HepG2 (cell line): ENCODE results near the gene TRAPPC3. TPM values are rescaled to one million over a fixed set of nuclear protein-coding genes. Genes with fewer than 3 reads are reported as not detected.

Experiments used
- ATAC-seq: fragments of 200-7000 bp; cut with Tn5 transposase; 3 replicates; pipeline ENCODE4 v1.9.1; 2020; ENCODE audit warnings: mild to moderate bottlenecking, moderate library complexity
- BruUV-seq: library from RNA; stranded (reverse); fragments of 400-500 nt; replicated peaks from 2 replicates; lab custom pipeline; 2021; lab: Mats Ljungman, UMichigan
- CTCF ChIA-PET: fragments of 300-600 bp; formaldehyde crosslinking; extraction: SDS; loops from one replicate; lab custom pipeline; 2021; ENCODE audit warnings: low total read pairs, inconsistent platforms, low intra/inter-chr PET ratio; lab: Yijun Ruan, JAX
- POLR2A ChIA-PET: fragments of 350-600 bp; sonication (Branson Sonifier 250); formaldehyde crosslinking; loops from one replicate; lab custom pipeline; 2020; ENCODE audit warnings: antibody characterized with exemption, inconsistent platforms; lab: Yijun Ruan, JAX
- DNase-seq: peaks from one replicate; pipeline ENCODE4 v3.0.0-alpha.2; 2015; ENCODE audit warnings: low spot score
- FAIRE-seq: peaks from 3 replicates; lab custom pipeline; 2011; peaks lifted over from hg19 to GRCh38; lab: Jason Lieb, UNC
- H2AFZ ChIP-seq: one replicate; pipeline ENCODE4 v1.6.1; 2011; ENCODE audit warnings: low read length, inconsistent platforms
- H3K27ac ChIP-seq: fragments of 300-600 bp; 3 replicates; pipeline ENCODE4 v1.8.0; 2011; ENCODE audit warnings: mixed run types, mild to moderate bottlenecking, mixed read lengths, low read length, inconsistent platforms; ENCODE audit not compliant: insufficient read depth; ENCODE audit errors: extremely low read length
- H3K27me3 ChIP-seq, 2 experiments: fragments of 200-600 bp in 1 of 2; 2 replicates in 1 of 2; 3 replicates in 1 of 2; pipeline versions ENCODE4 v1.6.0 to v1.8.0; 2011; ENCODE audit warnings: low read length in 2 of 2, mild to moderate bottlenecking in 2 of 2, moderate library complexity in 2 of 2, inconsistent platforms in 1 of 2; ENCODE audit not compliant: insufficient read depth in 2 of 2, control insufficient read depth in 1 of 2
- H3K36me3 ChIP-seq, 2 experiments: fragments of 200-600 bp in 1 of 2; replicated peaks in 1 of 2; 2 replicates in 1 of 2; 3 replicates in 1 of 2; pipeline versions ENCODE4 v1.5.1 to v1.8.0; 2011; ENCODE audit warnings: low read length in 2 of 2, inconsistent platforms in 1 of 2; ENCODE audit not compliant: insufficient read depth in 2 of 2, control insufficient read depth in 1 of 2
- H3K4me1 ChIP-seq: 2 replicates; pipeline ENCODE4 v1.5.1; 2012; ENCODE audit warnings: low read length, inconsistent platforms; ENCODE audit not compliant: insufficient read depth
- H3K4me2 ChIP-seq: 2 replicates; pipeline ENCODE4 v1.6.0; 2011; ENCODE audit warnings: low read depth, low read length, inconsistent platforms
- H3K4me3 ChIP-seq, 3 experiments: fragments of 200-600 bp in 1 of 3; sonication (generic), shearing (Covaris generic) in 1 of 3; replicated peaks in 1 of 3; 2 replicates each; pipeline ENCODE4 v1.5.1; 2011 to 2016; ENCODE audit warnings: low read length in 3 of 3, inconsistent platforms in 2 of 3, low read depth in 2 of 3, mild to moderate bottlenecking in 2 of 3, control low read depth in 1 of 3, mixed read lengths in 1 of 3; ENCODE audit not compliant: insufficient read depth in 1 of 3
- H3K79me2 ChIP-seq: one replicate; pipeline ENCODE4 v1.6.1; 2011; ENCODE audit warnings: low read length, inconsistent platforms; ENCODE audit not compliant: insufficient read depth
- H3K9ac ChIP-seq: 2 replicates; pipeline ENCODE4 v1.6.0; 2011; ENCODE audit warnings: mild to moderate bottlenecking, low read depth, low read length, inconsistent platforms; ENCODE audit not compliant: insufficient read depth
- H3K9me3 ChIP-seq: 2 replicates; pipeline ENCODE4 v1.5.1; 2012; ENCODE audit warnings: mild to moderate bottlenecking, low read length
- H4K20me1 ChIP-seq: 2 replicates; pipeline ENCODE4 v1.6.0; 2011; ENCODE audit warnings: inconsistent platforms, mild to moderate bottlenecking, low read length, moderate library complexity; ENCODE audit not compliant: insufficient read depth
- ARNT2 ChIP-seq: sonication (generic); formaldehyde crosslinking; IDR thresholded peaks from 2 replicates; pipeline ENCODE4 v1.8.0; 2022; ENCODE audit warnings: mild to moderate bottlenecking, low read depth, missing genetic modification reagents, moderate library complexity
- ATF3 ChIP-seq: sonication (generic); formaldehyde crosslinking; IDR thresholded peaks from 2 replicates; pipeline ENCODE4 v1.4.0; 2020; ENCODE audit warnings: missing genetic modification reagents
- DNMT1 ChIP-seq: sonication (generic); formaldehyde crosslinking; IDR thresholded peaks from 2 replicates; pipeline ENCODE4 v1.5.1; 2020; ENCODE audit warnings: mild to moderate bottlenecking, missing genetic modification reagents
- GABPA ChIP-seq, 2 experiments: IDR thresholded peaks; 2 replicates each; pipeline ENCODE4 v1.6.1; 2011 to 2016; ENCODE audit warnings: low read depth in 2 of 2, low read length in 1 of 2, missing biosample characterization in 1 of 2, missing genetic modification characterization in 1 of 2
- GMEB2 ChIP-seq: IDR thresholded peaks from 2 replicates; pipeline ENCODE4 v1.6.1; 2016; ENCODE audit warnings: missing biosample characterization, missing genetic modification reagents, low read depth
- KMT2A ChIP-seq: sonication (generic); formaldehyde crosslinking; IDR thresholded peaks from 2 replicates; pipeline ENCODE4 v1.4.0; 2020; ENCODE audit warnings: missing genetic modification reagents
- NR2F2 ChIP-seq: IDR thresholded peaks from 2 replicates; pipeline ENCODE4 v1.6.1; 2012; ENCODE audit warnings: low read depth, inconsistent platforms, borderline replicate concordance
- REST ChIP-seq, 2 experiments: IDR thresholded peaks; 2 replicates each; pipeline ENCODE4 v1.6.1; 2011 to 2012; ENCODE audit warnings: low read length in 2 of 2, borderline replicate concordance in 1 of 2, low read depth in 1 of 2, mild to moderate bottlenecking in 1 of 2, moderate library complexity in 1 of 2
- ZHX1 ChIP-seq: sonication (generic); formaldehyde crosslinking; IDR thresholded peaks from 2 replicates; pipeline ENCODE4 v1.8.1; 2022; ENCODE audit warnings: low read depth, mild to moderate bottlenecking, missing genetic modification reagents
- ZNF251 ChIP-seq: sonication (generic); formaldehyde crosslinking; IDR thresholded peaks from 2 replicates; pipeline ENCODE4 v1.9.0; 2021; ENCODE audit warnings: mild to moderate bottlenecking, missing genetic modification reagents
- ZNF337 ChIP-seq: sonication (generic); formaldehyde crosslinking; IDR thresholded peaks from 2 replicates; pipeline ENCODE4 v1.5.1; 2020; ENCODE audit warnings: missing genetic modification reagents, low read depth, mild to moderate bottlenecking, borderline replicate concordance
- ZNF773 ChIP-seq: sonication (generic); formaldehyde crosslinking; IDR thresholded peaks from 2 replicates; pipeline ENCODE4 v1.4.0; 2020; ENCODE audit warnings: missing genetic modification reagents, borderline replicate concordance
- WGBS: methylation state at CpG from one replicate; pipeline ENCODE4 v1.1.6; 2017; ENCODE audit warnings: low lambda C conversion rate; 5-methylcytosine and 5-hydroxymethylcytosine counted together
- in situ Hi-C: cut with HindIII; loops from 2 replicates; pipeline ENCODE4 v1.10.0; 2017; ENCODE audit warnings: low pct_unique_long_range_greater_than_20kb; ENCODE audit not compliant: extremely low pct_ligation_motif_present
- intact Hi-C: fragments of 100-400 bp; cut with micrococcal nuclease; formaldehyde crosslinking; loops from one replicate; pipeline ENCODE4 v1.10.0; 2022; ENCODE audit not compliant: unreplicated experiment
- polyA plus RNA-seq, 8 experiments: library from polyadenylated mRNA; depleted of rRNA in 3 of 8; stranded (reverse) in 7 of 8; unstranded in 1 of 8; fragments of >200 nt; fragmentation: Illumina TruSeq in 4 of 8; extraction: Trizol in 4 of 8; gene quantifications; 2 replicates each; pipeline versions ENCODE4 v1.2.1 to v1.2.3, GENCODE V29; 2011 to 2016; ENCODE audit warnings: low read depth in 4 of 8, missing spikeins in 1 of 8, mixed read lengths in 1 of 8; ENCODE audit not compliant: insufficient read depth in 1 of 8
- total RNA-seq, 5 experiments: library from RNA; depleted of rRNA; stranded (reverse); fragments of >200 nt; fragmentation: Illumina TruSeq; extraction: Trizol; gene quantifications; 2 replicates each; pipeline ENCODE4 v1.2.3, GENCODE V29; 2016; ENCODE audit warnings: low read depth in 1 of 5

Gene TRAPPC3
- total and polyA plus RNA-seq, 2 of the 13 experiments (the other 11 are each of a cell fraction or from before 2014, with no cell fraction given), result 53.7 to 62.4 TPM

GRCh38 chr1:36088577-36089392 lies 60.5 kb downstream of the TRAPPC3 start, which contains the start of gene ADPRS:
ADPRS (plus strand) TSS chr1:36088892; CDS start chr1:36088905, 13 bp downstream.
- in situ Hi-C loops, result no loop called here
- TF ChIP-seq GABPA (IDR thresholded peaks at IDR 0.05; ENCODE audit: low read depth, low read length) (peak; percentile 99), GABPA (CRISPR knock-in tag; IDR thresholded peaks at IDR 0.05; ENCODE audit: low read depth) (peak; percentile 89), ZHX1 (CRISPR knock-in tag) (peak; percentile 89; the same call in 1 of the 2 replicates), ATF3 (CRISPR knock-in tag) (peak; percentile 65; the same call in 1 of the 2 replicates), REST (IDR thresholded peaks at IDR 0.05; ENCODE audit: borderline replicate concordance in 1 of 2, low read depth in 1 of 2, low read length in 2 of 2) (peak in 1 of 2 experiments; percentile 56; a peak in 1 of 4 replicates), ARNT2 (CRISPR knock-in tag) (peak; percentile 71), DNMT1 (CRISPR knock-in tag) (peak; percentile 82; the same call in 1 of the 2 replicates), ZNF251 (no peak), GMEB2 (CRISPR knock-in tag) (peak; percentile 41; the same call in 1 of the 2 replicates), NR2F2 (peak; percentile 54; the same call in 1 of the 2 replicates), ZNF773 (CRISPR knock-in tag) (peak; percentile 80; the same call in 1 of the 2 replicates), ZNF337 (CRISPR knock-in tag) (no peak), KMT2A (peak; percentile 91)

More at GRCh38 chr1:36088577-36089392, 60.5 kb downstream of the TRAPPC3 start, which contains the start of gene ADPRS:
- intact Hi-C loops, result no loop called here
- Histone ChIP-seq H3K27me3 (no peaks in the 10 kb centered on the region; a peak in 1 of 5 replicates), H3K36me3 (peaks cover 23 to 30% of the 10 kb centered on the region in 2 experiments; a peak in 4 of 5 replicates), H3K9me3 (no peaks in the 10 kb centered on the region), H3K79me2 (peaks cover 21% of the 10 kb centered on the region), H3K27ac (peak within 1 kb of the TSS; percentile 58), H3K4me1 (peaks cover 23% of the 10 kb centered on the region), H2AFZ (peak within 1 kb of the TSS; percentile 92), H3K4me2 (peak within 1 kb of the TSS; percentile 100), H3K4me3 (peak within 1 kb of the TSS; percentile 69 to 96 (median 83)), H3K9ac (peak within 1 kb of the TSS; percentile 81), H4K20me1 (0 out of 2 replicates have a peak, but pooled peaks cover 3% of the 10 kb centered on the region)
- BruUV-seq, result no TSS peak
- FAIRE-seq (peak; percentile 12), ATAC-seq (peak; percentile 86), DNase-seq (peak; percentile 73)
- 2% methylated on average over 22 of the region's 84 CpGs for WGBS
- CTCF ChIA-PET, result no interaction called here
- POLR2A ChIA-PET, result no interaction called here
